DND-41 (cell line): ENCODE results near the gene ALG12.

Experiments used
- EZH2 ChIP-seq: IDR thresholded peaks from 3 replicates; pipeline ENCODE4 v1.6.1; 2012; ENCODE audit warnings: borderline replicate concordance, low read depth, mild to moderate bottlenecking, moderate library complexity, low read length, inconsistent platforms; ENCODE audit not compliant: severe bottlenecking
- TF ChIP-seq, protein P1 (sequence below): IDR thresholded peaks from 2 replicates; pipeline ENCODE4 v1.5.1; 2012; ENCODE audit warnings: borderline replicate concordance, low read length, moderate library complexity, mild to moderate bottlenecking; ENCODE audit not compliant: poor library complexity, severe bottlenecking; ENCODE audit errors: extremely low read depth

DNA sequence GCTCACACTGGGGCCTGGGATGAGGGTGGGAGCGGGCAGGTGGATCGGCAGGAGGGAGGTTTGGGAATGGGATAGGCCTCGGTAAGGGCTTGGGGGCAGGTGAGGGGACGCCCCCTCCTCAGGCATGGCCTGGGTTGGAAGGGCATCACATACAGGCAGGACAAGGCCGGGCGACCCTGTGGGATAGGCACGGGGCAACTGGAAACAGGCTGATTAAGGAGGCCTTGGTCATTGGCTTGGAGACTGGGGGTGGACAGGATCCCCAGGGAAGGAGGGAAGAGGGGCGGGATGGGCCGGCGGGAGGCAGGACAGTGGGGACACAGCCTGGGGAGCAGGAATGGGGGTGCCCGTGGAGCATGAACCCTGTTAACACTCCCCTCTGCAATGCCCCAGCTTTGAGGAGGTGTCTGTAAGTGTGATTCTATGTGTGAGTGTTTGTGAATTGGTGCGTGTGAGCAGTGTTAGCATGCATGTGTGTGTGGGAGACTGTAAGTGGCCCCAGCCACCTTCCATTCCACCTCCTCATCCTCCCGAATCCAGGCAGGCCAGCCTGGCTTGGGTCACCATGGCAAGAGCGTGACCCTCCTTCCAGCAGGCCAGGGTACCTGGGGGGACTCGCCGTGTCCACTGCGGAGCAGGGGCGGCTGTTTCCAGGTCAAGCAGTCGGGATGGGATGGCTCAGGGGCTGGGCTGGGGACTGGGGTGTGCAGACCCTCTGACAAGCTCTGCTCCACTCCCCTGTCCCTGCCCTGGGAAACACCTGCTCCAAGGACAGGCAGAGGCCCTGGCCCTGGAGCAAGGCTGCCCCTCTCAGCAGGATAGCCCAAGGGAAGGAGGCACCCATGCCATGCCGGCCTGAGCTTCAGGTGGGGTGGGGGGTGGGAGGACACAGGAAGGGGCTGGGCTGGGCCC, 38.9 kb upstream of the ALG12 start:
- TF ChIP-seq, protein P1, sequence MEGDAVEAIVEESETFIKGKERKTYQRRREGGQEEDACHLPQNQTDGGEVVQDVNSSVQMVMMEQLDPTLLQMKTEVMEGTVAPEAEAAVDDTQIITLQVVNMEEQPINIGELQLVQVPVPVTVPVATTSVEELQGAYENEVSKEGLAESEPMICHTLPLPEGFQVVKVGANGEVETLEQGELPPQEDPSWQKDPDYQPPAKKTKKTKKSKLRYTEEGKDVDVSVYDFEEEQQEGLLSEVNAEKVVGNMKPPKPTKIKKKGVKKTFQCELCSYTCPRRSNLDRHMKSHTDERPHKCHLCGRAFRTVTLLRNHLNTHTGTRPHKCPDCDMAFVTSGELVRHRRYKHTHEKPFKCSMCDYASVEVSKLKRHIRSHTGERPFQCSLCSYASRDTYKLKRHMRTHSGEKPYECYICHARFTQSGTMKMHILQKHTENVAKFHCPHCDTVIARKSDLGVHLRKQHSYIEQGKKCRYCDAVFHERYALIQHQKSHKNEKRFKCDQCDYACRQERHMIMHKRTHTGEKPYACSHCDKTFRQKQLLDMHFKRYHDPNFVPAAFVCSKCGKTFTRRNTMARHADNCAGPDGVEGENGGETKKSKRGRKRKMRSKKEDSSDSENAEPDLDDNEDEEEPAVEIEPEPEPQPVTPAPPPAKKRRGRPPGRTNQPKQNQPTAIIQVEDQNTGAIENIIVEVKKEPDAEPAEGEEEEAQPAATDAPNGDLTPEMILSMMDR, result no peak
- no peak for TF ChIP-seq EZH2
